Measurements from ENCODE around the gene VCAM1. TPM values are rescaled to one million over a fixed set of nuclear protein-coding genes. Genes with fewer than 3 reads are reported as not detected.

The VCAM1 gene
- total RNA-seq, 1 experiment from 2014 or later = 0.08 TPM

DNA sequence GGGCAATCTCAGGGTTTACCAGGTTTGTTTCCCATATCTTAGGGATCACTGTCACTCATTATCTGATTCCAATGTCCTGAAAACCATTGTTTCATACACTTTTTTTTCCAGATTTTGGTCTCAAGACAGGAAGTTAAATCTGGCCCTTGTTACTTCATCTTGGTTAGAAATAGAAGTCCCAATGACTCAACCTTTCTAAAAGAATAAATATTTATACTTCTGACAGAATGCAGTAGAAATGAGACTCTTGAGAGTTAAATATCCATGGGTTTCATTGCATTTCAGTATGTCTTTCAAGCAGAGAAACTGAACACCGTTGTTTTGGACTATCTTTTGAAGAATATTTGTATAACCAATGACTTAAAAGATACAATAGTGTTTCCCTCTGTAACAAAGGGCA lies 19.8 kb upstream of the VCAM1 start:
- no peaks in the 10 kb centered on the region for H3K27me3 ChIP-seq (ENCODE audit: control insufficient read depth, insufficient read depth, low read length)
- no peak overlapping the region for H3K4me3 ChIP-seq (ENCODE audit: low read depth in 2 of 2, low read length in 2 of 2)
- intact Hi-C loops (cut with micrococcal nuclease; ENCODE audit: unreplicated experiment) = no loop called here
- POLR2A ChIA-PET = no interaction called here
- in situ Hi-C loops (cut with HindIII; ENCODE audit: low pct_unique_long_range_greater_than_20kb, low sequenced_read_pairs) = no loop called here
- TF ChIP-seq POLR2AphosphoS5 (IDR thresholded peaks at IDR 0.05; ENCODE audit: low read depth, low read length) (no peak), SIN3A (IDR thresholded peaks at IDR 0.05; ENCODE audit: borderline replicate concordance, insufficient read depth, low read depth, low read length) (no peak), TCF7L2 (IDR thresholded peaks at IDR 0.05; ENCODE audit: low read depth, low read length) (no peak)
- TF ChIP-seq, protein P1, sequence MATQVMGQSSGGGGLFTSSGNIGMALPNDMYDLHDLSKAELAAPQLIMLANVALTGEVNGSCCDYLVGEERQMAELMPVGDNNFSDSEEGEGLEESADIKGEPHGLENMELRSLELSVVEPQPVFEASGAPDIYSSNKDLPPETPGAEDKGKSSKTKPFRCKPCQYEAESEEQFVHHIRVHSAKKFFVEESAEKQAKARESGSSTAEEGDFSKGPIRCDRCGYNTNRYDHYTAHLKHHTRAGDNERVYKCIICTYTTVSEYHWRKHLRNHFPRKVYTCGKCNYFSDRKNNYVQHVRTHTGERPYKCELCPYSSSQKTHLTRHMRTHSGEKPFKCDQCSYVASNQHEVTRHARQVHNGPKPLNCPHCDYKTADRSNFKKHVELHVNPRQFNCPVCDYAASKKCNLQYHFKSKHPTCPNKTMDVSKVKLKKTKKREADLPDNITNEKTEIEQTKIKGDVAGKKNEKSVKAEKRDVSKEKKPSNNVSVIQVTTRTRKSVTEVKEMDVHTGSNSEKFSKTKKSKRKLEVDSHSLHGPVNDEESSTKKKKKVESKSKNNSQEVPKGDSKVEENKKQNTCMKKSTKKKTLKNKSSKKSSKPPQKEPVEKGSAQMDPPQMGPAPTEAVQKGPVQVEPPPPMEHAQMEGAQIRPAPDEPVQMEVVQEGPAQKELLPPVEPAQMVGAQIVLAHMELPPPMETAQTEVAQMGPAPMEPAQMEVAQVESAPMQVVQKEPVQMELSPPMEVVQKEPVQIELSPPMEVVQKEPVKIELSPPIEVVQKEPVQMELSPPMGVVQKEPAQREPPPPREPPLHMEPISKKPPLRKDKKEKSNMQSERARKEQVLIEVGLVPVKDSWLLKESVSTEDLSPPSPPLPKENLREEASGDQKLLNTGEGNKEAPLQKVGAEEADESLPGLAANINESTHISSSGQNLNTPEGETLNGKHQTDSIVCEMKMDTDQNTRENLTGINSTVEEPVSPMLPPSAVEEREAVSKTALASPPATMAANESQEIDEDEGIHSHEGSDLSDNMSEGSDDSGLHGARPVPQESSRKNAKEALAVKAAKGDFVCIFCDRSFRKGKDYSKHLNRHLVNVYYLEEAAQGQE (IDR thresholded peaks at IDR 0.05; ENCODE audit: insufficient read depth in 1 of 2, low read depth in 2 of 2, low read length in 1 of 2) = no peak
- TF ChIP-seq, protein P2, sequence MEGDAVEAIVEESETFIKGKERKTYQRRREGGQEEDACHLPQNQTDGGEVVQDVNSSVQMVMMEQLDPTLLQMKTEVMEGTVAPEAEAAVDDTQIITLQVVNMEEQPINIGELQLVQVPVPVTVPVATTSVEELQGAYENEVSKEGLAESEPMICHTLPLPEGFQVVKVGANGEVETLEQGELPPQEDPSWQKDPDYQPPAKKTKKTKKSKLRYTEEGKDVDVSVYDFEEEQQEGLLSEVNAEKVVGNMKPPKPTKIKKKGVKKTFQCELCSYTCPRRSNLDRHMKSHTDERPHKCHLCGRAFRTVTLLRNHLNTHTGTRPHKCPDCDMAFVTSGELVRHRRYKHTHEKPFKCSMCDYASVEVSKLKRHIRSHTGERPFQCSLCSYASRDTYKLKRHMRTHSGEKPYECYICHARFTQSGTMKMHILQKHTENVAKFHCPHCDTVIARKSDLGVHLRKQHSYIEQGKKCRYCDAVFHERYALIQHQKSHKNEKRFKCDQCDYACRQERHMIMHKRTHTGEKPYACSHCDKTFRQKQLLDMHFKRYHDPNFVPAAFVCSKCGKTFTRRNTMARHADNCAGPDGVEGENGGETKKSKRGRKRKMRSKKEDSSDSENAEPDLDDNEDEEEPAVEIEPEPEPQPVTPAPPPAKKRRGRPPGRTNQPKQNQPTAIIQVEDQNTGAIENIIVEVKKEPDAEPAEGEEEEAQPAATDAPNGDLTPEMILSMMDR (IDR thresholded peaks at IDR 0.05) = no peak
- no peaks in the 10 kb centered on the region for H3K36me3 ChIP-seq (ENCODE audit: control insufficient read depth, insufficient read depth, low read length)
- no peaks in the 10 kb centered on the region for H3K9me3 ChIP-seq (ENCODE audit: control insufficient read depth, insufficient read depth, low read depth, low read length)
- no peak overlapping the region for H3K27ac ChIP-seq (ENCODE audit: low read length)
- no peaks in the 10 kb centered on the region for H3K4me1 ChIP-seq (ENCODE audit: control insufficient read depth, insufficient read depth, low read length)
- no TSS peak for BruUV-seq (replicated peaks)
- ATAC-seq (no peak), DNase-seq (ENCODE audit: low read depth, low spot score) (no peak)
- CTCF ChIA-PET = no interaction called here

DNA sequence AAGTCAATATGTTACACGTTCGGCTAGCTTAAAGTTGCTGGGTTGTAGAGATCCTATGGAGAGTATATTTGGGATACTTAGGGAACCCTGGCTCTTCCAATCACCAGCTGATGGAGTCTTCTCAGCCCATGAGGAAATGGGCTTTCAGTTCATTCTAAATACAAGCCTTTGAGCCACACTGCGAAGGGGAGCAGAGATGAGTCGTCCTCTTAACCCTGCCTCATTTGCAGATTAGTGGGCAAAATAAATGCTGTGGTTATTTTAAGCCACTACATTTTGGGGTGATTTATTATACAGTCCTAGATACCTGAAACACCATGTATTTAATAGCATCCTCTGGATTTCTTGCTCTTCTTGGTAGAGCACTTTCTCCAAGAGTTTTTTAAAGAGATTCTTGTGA lies 19.0 kb upstream of the VCAM1 start:
- in situ Hi-C loops (cut with HindIII; ENCODE audit: low pct_unique_long_range_greater_than_20kb, low sequenced_read_pairs) = no loop called here
- ChIA-PET CTCF (no interaction called here), POLR2A (no interaction called here)
- Histone ChIP-seq H3K4me1 (ENCODE audit: control insufficient read depth, insufficient read depth, low read length) (no peaks in the 10 kb centered on the region), H3K4me3 (ENCODE audit: low read depth in 2 of 2, low read length in 2 of 2) (no peak overlapping the region), H3K27ac (ENCODE audit: low read length) (no peak overlapping the region), H3K27me3 (ENCODE audit: control insufficient read depth, insufficient read depth, low read length) (no peaks in the 10 kb centered on the region), H3K9me3 (ENCODE audit: control insufficient read depth, insufficient read depth, low read depth, low read length) (no peaks in the 10 kb centered on the region), H3K36me3 (ENCODE audit: control insufficient read depth, insufficient read depth, low read length) (no peaks in the 10 kb centered on the region)
- intact Hi-C loops (cut with micrococcal nuclease; ENCODE audit: unreplicated experiment) = no loop called here
- no TSS peak for BruUV-seq (replicated peaks)
- TF ChIP-seq TCF7L2 (IDR thresholded peaks at IDR 0.05; ENCODE audit: low read depth, low read length) (no peak), SIN3A (IDR thresholded peaks at IDR 0.05; ENCODE audit: borderline replicate concordance, insufficient read depth, low read depth, low read length) (no peak), POLR2AphosphoS5 (IDR thresholded peaks at IDR 0.05; ENCODE audit: low read depth, low read length) (no peak)
- TF ChIP-seq, protein P2 (IDR thresholded peaks at IDR 0.05) = no peak
- TF ChIP-seq, protein P1 (IDR thresholded peaks at IDR 0.05; ENCODE audit: insufficient read depth in 1 of 2, low read depth in 2 of 2, low read length in 1 of 2) = no peak
- DNase-seq (ENCODE audit: low read depth, low spot score) (no peak), ATAC-seq (no peak)

Data from Panc1 (cell line).